ENCODE data around the gene BCL7B.

DNA sequence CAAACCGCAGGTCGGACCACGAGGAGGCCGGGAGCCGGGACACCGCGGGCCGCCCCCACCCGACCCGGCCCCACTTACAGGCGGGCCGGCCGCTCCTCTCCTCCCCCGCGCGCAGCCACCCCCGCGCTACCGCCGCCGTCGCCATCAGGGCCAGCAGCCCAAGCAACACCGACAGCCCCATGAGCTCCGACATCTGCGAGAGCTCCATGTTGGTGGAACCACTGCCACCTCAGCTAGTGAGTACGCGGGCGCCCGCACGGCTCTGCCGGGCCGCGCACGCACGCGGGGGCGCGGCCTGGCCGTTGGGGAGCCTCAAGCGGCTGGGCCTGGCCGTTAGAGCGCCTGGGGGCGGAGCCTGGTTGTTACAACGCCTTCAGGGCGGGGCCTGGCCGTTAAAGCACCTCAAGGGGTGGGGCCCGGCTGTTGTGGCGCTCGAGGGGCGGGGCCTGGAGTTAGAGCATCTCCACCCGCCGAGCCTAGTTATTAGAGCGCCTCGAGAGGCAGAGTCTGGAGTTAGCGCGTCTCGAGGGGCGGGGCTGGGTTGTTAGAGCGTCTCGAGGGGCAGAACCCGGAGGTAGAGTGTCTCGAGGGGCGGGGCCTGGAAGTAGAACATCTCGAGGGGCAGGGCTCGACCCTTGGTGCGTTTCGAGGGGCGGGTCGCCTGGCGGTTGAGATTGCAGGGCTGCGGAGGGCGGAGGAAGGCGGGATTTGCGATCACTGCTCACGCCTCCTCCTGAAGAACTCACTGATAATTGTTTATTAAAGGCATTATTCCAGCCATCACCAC is 21.0 kb upstream of the BCL7B start, which contains the start of gene TBL2:
- TF ChIP-seq POLR2A (IDR thresholded peaks at IDR 0.05) (peak; percentile 65 to 75), EP300 (IDR thresholded peaks at IDR 0.05) (no peak)

Data from sigmoid colon (tissue), 4 donors.